ENCODE data around the gene AATF. TPM values are rescaled to one million over a fixed set of nuclear protein-coding genes. Genes with fewer than 3 reads are reported as not detected.

AATF gene
- total RNA-seq, 4 donors from 2014 or later: 26.4 to 54.8 (median 32.4) TPM

GRCh38 chr17:36922175-36922574, 26.6 kb upstream of the AATF start:
- DNase-seq (ENCODE audit: low spot score): no peak
- no peak for TF ChIP-seq CTCF (IDR thresholded peaks at IDR 0.05)
- ATAC-seq (ENCODE audit: low FRiP score): no peak

- no peak for DNase-seq (ENCODE audit: low spot score)
- no peak for TF ChIP-seq CTCF (IDR thresholded peaks at IDR 0.05)
- ATAC-seq (ENCODE audit: low FRiP score): peak; percentile 42
Measured at GRCh38 chr17:36923814-36924221, 24.9 kb upstream of the AATF start.

GRCh38 chr17:36926226-36926625, 22.5 kb upstream of the AATF start:
- ATAC-seq (ENCODE audit: low FRiP score): no peak
- TF ChIP-seq CTCF (IDR thresholded peaks at IDR 0.05): no peak
- no peak for DNase-seq (ENCODE audit: low spot score)

GRCh38 chr17:36926701-36927100, 22.1 kb upstream of the AATF start:
- DNase-seq (ENCODE audit: low spot score) (no peak), ATAC-seq (ENCODE audit: low FRiP score) (no peak)
- no peak for TF ChIP-seq CTCF (IDR thresholded peaks at IDR 0.05)

GRCh38 chr17:36928471-36929345, 20.0 kb upstream of the AATF start:
- no peak for TF ChIP-seq CTCF (IDR thresholded peaks at IDR 0.05)
- DNase-seq (ENCODE audit: low spot score) (no peak), ATAC-seq (ENCODE audit: low FRiP score) (no peak)

GRCh38 chr17:36929851-36930582, 18.7 kb upstream of the AATF start:
- TF ChIP-seq CTCF (IDR thresholded peaks at IDR 0.05): no peak
- no peak for ATAC-seq (ENCODE audit: low FRiP score)
- DNase-seq (ENCODE audit: low spot score): no peak

Measured in omental fat pad (tissue), 4 donors.